ENCODE measurements around the gene NXT1. TPM values are rescaled to one million over a fixed set of nuclear protein-coding genes. Genes with fewer than 3 reads are reported as not detected.

The NXT1 gene
- total RNA-seq, 1 donor from 2014 or later = 17.9 TPM

- H2AFZ ChIP-seq (ENCODE audit: low read depth, low read length) = peak overlapping the region; percentile 7
- H3K4me2 ChIP-seq (ENCODE audit: low read length) = peak overlapping the region; percentile 89
- H3K4me1 ChIP-seq (ENCODE audit: insufficient read depth, low read length) = peaks cover 23% of the 10 kb centered on the region
- peak overlapping the region; percentile 62 for H3K27ac Mint-ChIP-seq (ENCODE audit: unreplicated experiment)
- H3K4me3 Mint-ChIP-seq (ENCODE audit: unreplicated experiment) = peak overlapping the region; percentile 77
- no peaks in the 10 kb centered on the region for H3K27me3 Mint-ChIP-seq (ENCODE audit: low read depth, unreplicated experiment)
- DNase-seq (ENCODE audit: low read depth) (no peak), FAIRE-seq (no peak)
- H3K36me3 ChIP-seq (ENCODE audit: insufficient read depth, low read length) = peaks cover 13% of the 10 kb centered on the region
- peak overlapping the region; percentile 74 for H3K4me3 ChIP-seq (ENCODE audit: insufficient read depth, low read depth, low read length)
- no peaks in the 10 kb centered on the region for H3K27me3 ChIP-seq (ENCODE audit: insufficient read depth, low read length)
- no peaks in the 10 kb centered on the region for H3K9me3 Mint-ChIP-seq (ENCODE audit: unreplicated experiment)
- H3K9ac ChIP-seq (ENCODE audit: low read length) = peak overlapping the region; percentile 46
- peaks cover 21% of the 10 kb centered on the region for H4K20me1 ChIP-seq (ENCODE audit: insufficient read depth, low read length)
- no peak for TF ChIP-seq CTCF (IDR thresholded peaks at IDR 0.05; ENCODE audit: insufficient read depth, low read depth, low read length)
- peaks cover 8% of the 10 kb centered on the region for H3K36me3 Mint-ChIP-seq (ENCODE audit: low read depth, unreplicated experiment)
- H3K9me3 ChIP-seq (ENCODE audit: insufficient read depth, low read depth, low read length) = no peaks in the 10 kb centered on the region
- peak overlapping the region; percentile 30 for H3K27ac ChIP-seq (ENCODE audit: low read depth, low read length)
- peaks cover 42% of the 10 kb centered on the region for H3K79me2 ChIP-seq (ENCODE audit: insufficient read depth, low read length)
- H3K4me1 Mint-ChIP-seq (ENCODE audit: low read depth, unreplicated experiment) = peaks cover 9% of the 10 kb centered on the region
Observed at GRCh38 chr20:23358563-23358906, 7.9 kb downstream of the NXT1 start.

DNA sequence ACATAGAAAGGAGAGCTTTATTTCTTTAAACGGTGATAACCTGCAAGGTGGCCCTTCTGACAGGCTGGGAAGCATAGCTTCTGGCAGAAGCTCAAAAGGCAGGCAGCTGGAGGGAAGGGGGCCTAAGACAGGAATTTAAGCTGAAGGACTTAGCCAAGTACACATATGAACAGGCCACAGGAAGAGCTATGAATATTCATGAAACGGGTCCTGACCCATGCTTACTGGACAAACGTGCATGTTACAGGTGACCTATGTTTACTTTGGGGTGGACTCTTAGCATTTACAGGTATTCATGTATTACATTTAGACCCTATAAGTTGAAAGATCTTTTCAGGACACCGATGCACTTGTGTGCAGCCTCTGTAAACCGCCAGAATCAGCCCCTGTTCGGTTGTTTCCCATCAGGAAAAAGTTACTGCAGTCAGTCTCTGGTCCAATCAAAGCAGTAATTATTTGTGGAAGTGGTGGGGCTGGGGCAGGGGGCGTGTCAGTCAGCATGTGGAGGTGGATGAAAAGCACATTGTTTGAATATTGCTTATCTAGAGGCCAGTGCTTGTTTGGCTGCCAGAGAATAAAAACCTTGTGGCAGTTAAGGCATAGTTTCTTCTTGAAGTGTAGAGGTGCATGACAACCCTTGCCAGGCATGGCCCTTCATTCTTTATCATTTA lies 8.5 kb downstream of the NXT1 start:
- Mint-ChIP-seq H3K9me3 (ENCODE audit: unreplicated experiment) (no peaks in the 10 kb centered on the region), H3K27me3 (ENCODE audit: low read depth, unreplicated experiment) (no peaks in the 10 kb centered on the region), H3K4me3 (ENCODE audit: unreplicated experiment) (no peak overlapping the region), H3K36me3 (ENCODE audit: low read depth, unreplicated experiment) (peaks cover 3% of the 10 kb centered on the region), H3K27ac (ENCODE audit: unreplicated experiment) (peak overlapping the region; percentile 15), H3K4me1 (ENCODE audit: low read depth, unreplicated experiment) (peaks cover 14% of the 10 kb centered on the region)
- no peak overlapping the region for H2AFZ ChIP-seq (ENCODE audit: low read depth, low read length)
- peaks cover 42% of the 10 kb centered on the region for H3K79me2 ChIP-seq (ENCODE audit: insufficient read depth, low read length)
- TF ChIP-seq CTCF (IDR thresholded peaks at IDR 0.05; ENCODE audit: insufficient read depth, low read depth, low read length) (no peak), EZH2 (IDR thresholded peaks at IDR 0.05; ENCODE audit: insufficient read depth, low read length) (no peak)
- H3K4me3 ChIP-seq (ENCODE audit: insufficient read depth, low read depth, low read length) = no peak overlapping the region
- peaks cover 27% of the 10 kb centered on the region for H3K4me1 ChIP-seq (ENCODE audit: insufficient read depth, low read length)
- H3K9ac ChIP-seq (ENCODE audit: low read length) = no peak overlapping the region
- no peak overlapping the region for H3K27ac ChIP-seq (ENCODE audit: low read depth, low read length)
- peaks cover 13% of the 10 kb centered on the region for H3K36me3 ChIP-seq (ENCODE audit: insufficient read depth, low read length)
- H3K4me2 ChIP-seq (ENCODE audit: low read length) = no peak overlapping the region
- DNase-seq (ENCODE audit: low read depth) (no peak), FAIRE-seq (no peak)
- no peaks in the 10 kb centered on the region for H3K27me3 ChIP-seq (ENCODE audit: insufficient read depth, low read length)
- H4K20me1 ChIP-seq (ENCODE audit: insufficient read depth, low read length) = peaks cover 21% of the 10 kb centered on the region
- H3K9me3 ChIP-seq (ENCODE audit: insufficient read depth, low read depth, low read length) = no peaks in the 10 kb centered on the region

DNA sequence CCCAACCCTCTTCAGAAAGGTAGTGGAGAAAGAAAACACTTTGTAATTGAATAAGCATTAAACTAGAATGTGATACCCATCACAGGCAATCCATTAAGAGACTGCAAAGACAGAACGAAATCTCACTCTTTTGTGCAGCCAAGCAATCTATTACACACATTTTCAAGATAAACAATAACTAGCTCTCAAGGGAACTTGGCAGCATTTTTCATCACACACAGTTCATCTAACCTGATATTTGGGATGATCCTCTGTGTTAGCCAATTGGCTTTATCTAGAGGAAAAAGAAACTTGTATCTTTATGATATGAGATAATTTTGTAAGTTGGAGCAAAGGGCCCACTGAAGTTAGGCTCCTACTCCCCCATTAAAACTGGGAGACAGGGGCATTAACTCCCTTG lies 9.9 kb downstream of the NXT1 start:
- Histone ChIP-seq H3K27me3 (ENCODE audit: insufficient read depth, low read length) (no peaks in the 10 kb centered on the region), H3K4me3 (ENCODE audit: insufficient read depth, low read depth, low read length) (no peak overlapping the region), H3K27ac (ENCODE audit: low read depth, low read length) (no peak overlapping the region), H3K9me3 (ENCODE audit: insufficient read depth, low read depth, low read length) (no peaks in the 10 kb centered on the region), H3K36me3 (ENCODE audit: insufficient read depth, low read length) (peaks cover 13% of the 10 kb centered on the region), H3K4me2 (ENCODE audit: low read length) (peak overlapping the region; percentile 85), H3K4me1 (ENCODE audit: insufficient read depth, low read length) (peaks cover 27% of the 10 kb centered on the region), H3K9ac (ENCODE audit: low read length) (no peak overlapping the region), H2AFZ (ENCODE audit: low read depth, low read length) (no peak overlapping the region), H4K20me1 (ENCODE audit: insufficient read depth, low read length) (peaks cover 30% of the 10 kb centered on the region), H3K79me2 (ENCODE audit: insufficient read depth, low read length) (peaks cover 42% of the 10 kb centered on the region)
- Mint-ChIP-seq H3K4me1 (ENCODE audit: low read depth, unreplicated experiment) (peaks cover 21% of the 10 kb centered on the region), H3K27ac (ENCODE audit: unreplicated experiment) (no peak overlapping the region), H3K4me3 (ENCODE audit: unreplicated experiment) (peak overlapping the region; percentile 86), H3K36me3 (ENCODE audit: low read depth, unreplicated experiment) (peaks cover 6% of the 10 kb centered on the region), H3K27me3 (ENCODE audit: low read depth, unreplicated experiment) (no peaks in the 10 kb centered on the region), H3K9me3 (ENCODE audit: unreplicated experiment) (no peaks in the 10 kb centered on the region)
- DNase-seq (ENCODE audit: low read depth) = no peak
- no peak for FAIRE-seq
- no peak for TF ChIP-seq EZH2 (IDR thresholded peaks at IDR 0.05; ENCODE audit: insufficient read depth, low read length)
- no peak for TF ChIP-seq CTCF (IDR thresholded peaks at IDR 0.05; ENCODE audit: insufficient read depth, low read depth, low read length)
